ENCODE data around the gene TMEM38B.

- no peak for TF ChIP-seq CTCF (IDR thresholded peaks at IDR 0.05)
- no peak for TF ChIP-seq POLR2AphosphoS5 (IDR thresholded peaks at IDR 0.05)
These were observed 128.5 kb downstream of the TMEM38B start for GRCh38 chr9:105822814-105823213.

Measured in breast epithelium (tissue), 3 donors.